ENCODE data around the gene ADCY3. TPM values are rescaled to one million over a fixed set of nuclear protein-coding genes. Genes with fewer than 3 reads are reported as not detected.

The ADCY3 gene
- total RNA-seq, 3 donors from 2014 or later (not counting 1 experiment from before 2014, with no cell fraction given): 5.4 to 9.2 (median 7.6) TPM

DNA sequence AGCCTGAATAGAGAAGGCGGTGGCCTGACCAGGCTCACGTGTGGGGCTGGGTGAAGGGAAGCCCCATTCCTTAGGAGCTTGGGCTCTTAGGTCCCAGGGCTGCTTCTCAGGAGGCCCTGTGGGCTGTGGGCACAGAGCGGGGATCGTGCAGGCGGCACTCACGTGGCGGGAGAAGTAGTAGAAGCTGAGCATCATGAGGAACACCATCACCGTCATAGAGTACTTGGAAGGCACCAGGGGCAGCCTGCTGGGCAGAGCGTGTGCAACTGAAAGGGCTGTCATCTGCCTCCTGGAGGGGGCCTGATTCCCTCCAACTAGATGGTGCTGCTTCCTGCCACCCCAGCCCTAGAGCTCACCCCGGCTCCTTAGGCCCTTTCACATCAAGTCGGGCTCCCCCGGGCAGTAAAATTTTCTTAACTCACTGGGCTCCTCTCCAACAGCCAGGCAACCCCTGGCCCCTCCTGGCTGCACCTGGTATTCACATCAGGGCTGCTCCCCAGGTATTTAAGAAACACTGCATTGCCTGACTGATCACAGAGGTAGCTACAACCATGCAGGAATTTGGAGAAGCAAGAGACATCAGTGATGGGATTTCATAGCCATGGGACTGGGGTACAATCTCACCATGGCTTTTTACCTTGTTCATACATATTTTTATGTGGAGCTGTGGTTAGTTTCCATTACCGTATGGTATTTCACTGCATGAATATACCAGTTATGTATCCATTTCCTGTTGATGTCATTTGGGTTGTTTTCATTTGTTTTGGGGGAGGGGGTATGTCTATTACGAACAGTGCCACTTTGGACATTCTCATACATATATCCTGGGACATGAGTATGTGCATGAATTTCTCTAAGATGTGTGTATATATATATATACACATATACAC, 93.9 kb downstream of the ADCY3 start:
- H3K27me3 Mint-ChIP-seq (ENCODE audit: low read depth in 2 of 2): no peaks in the 10 kb centered on the region
- peak in 1 of 3 donors; percentile 57 for ATAC-seq
- no peaks in the 10 kb centered on the region for H3K27me3 ChIP-seq (ENCODE audit: control insufficient read depth, insufficient read depth, low read length)
- H3K4me1 ChIP-seq (ENCODE audit: control insufficient read depth, insufficient read depth, low read length): peaks cover 15% of the 10 kb centered on the region
- H3K27ac ChIP-seq (ENCODE audit: low read length): no peak overlapping the region
- DNase-seq: peak; percentile 15 to 67
- no peaks in the 10 kb centered on the region for H3K9me3 Mint-ChIP-seq
- H3K4me1 Mint-ChIP-seq: peaks cover 24% of the 10 kb centered on the region in 2 donors
- H3K4me3 ChIP-seq (ENCODE audit: low read length): no peak overlapping the region
- peak overlapping the region; percentile 64 to 86 for H3K27ac Mint-ChIP-seq
- intact Hi-C loops (cut with micrococcal nuclease): loop anchor here (5.0 kb wide), 1 partner anchor 284 kb away; no protein-coding TSS in a partner anchor
- TF ChIP-seq, protein P1, sequence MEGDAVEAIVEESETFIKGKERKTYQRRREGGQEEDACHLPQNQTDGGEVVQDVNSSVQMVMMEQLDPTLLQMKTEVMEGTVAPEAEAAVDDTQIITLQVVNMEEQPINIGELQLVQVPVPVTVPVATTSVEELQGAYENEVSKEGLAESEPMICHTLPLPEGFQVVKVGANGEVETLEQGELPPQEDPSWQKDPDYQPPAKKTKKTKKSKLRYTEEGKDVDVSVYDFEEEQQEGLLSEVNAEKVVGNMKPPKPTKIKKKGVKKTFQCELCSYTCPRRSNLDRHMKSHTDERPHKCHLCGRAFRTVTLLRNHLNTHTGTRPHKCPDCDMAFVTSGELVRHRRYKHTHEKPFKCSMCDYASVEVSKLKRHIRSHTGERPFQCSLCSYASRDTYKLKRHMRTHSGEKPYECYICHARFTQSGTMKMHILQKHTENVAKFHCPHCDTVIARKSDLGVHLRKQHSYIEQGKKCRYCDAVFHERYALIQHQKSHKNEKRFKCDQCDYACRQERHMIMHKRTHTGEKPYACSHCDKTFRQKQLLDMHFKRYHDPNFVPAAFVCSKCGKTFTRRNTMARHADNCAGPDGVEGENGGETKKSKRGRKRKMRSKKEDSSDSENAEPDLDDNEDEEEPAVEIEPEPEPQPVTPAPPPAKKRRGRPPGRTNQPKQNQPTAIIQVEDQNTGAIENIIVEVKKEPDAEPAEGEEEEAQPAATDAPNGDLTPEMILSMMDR (IDR thresholded peaks at IDR 0.05): no peak
- no peaks in the 10 kb centered on the region for H3K36me3 Mint-ChIP-seq
- H3K36me3 ChIP-seq (ENCODE audit: control insufficient read depth, insufficient read depth, low read length): peaks cover 5% of the 10 kb centered on the region
- no peak overlapping the region for H3K4me3 Mint-ChIP-seq
- WGBS (ENCODE audit: insufficient coverage): 90% methylated on average over 13 of the region's 14 CpGs
- no peaks in the 10 kb centered on the region for H3K9me3 ChIP-seq (ENCODE audit: control insufficient read depth, insufficient read depth, low read length)

DNA sequence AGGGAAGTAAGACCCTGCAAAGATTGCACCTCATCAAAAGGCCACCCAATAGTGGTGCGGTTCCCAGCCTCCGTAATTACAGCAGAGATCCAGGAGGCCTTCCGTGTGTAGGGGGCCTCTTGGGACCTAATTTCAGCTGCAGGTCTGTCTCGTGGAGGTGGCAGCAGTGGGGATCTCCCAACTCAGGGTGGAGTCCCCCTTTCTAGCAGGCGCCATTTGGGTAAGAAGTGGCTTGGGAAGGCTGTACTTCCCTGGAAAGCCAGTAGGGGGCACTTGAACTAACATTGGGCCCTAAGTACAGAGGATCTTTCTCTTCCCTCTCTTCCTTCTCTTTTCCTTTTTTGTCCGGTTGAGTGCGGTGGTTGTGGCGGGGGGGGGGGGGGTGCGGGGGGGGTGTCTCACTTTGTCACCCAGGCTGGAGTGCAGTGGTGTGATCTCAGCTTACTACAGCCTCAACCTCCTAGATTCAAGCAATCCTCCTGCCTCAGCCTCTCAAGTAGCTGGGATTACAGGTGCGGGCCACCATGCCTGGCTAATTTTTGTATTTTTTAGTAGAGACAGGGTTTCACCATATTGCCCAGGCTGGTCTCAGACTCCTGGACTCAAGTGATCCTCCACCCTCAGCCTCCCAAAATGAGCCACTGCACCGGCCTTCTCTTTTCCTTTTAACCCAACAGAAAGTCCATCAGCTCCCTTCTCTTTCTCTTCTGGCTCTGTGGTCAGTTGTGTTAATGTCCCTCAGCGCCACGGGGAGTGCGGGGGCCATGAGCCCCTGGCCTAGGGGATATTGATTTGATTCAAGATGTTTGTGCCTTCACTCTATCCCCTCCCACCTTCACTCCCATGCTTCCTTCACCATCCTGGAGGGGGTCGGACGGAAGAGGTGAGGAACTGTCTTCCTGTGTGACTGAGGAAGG, 94.8 kb downstream of the ADCY3 start:
- WGBS (ENCODE audit: insufficient coverage): 96% methylated on average over 8 of the region's 16 CpGs
- TF ChIP-seq, protein P1 (IDR thresholded peaks at IDR 0.05): peak; percentile 23
- H3K9me3 Mint-ChIP-seq: no peaks in the 10 kb centered on the region
- peaks cover 24% of the 10 kb centered on the region in 2 donors for H3K4me1 Mint-ChIP-seq
- H3K36me3 Mint-ChIP-seq: no peaks in the 10 kb centered on the region
- Histone ChIP-seq H3K36me3 (ENCODE audit: control insufficient read depth, insufficient read depth, low read length) (peaks cover 12% of the 10 kb centered on the region), H3K4me1 (ENCODE audit: control insufficient read depth, insufficient read depth, low read length) (peaks cover 15% of the 10 kb centered on the region), H3K27ac (ENCODE audit: low read length) (no peak overlapping the region), H3K9me3 (ENCODE audit: control insufficient read depth, insufficient read depth, low read length) (no peaks in the 10 kb centered on the region), H3K4me3 (ENCODE audit: low read length) (no peak overlapping the region), H3K27me3 (ENCODE audit: control insufficient read depth, insufficient read depth, low read length) (no peaks in the 10 kb centered on the region)
- peak overlapping the region; percentile 64 to 86 for H3K27ac Mint-ChIP-seq
- H3K27me3 Mint-ChIP-seq (ENCODE audit: low read depth in 2 of 2): no peaks in the 10 kb centered on the region
- H3K4me3 Mint-ChIP-seq: no peak overlapping the region
- ATAC-seq (no peak), DNase-seq (peak; percentile 17 to 68)
- intact Hi-C loops (cut with micrococcal nuclease): loop anchor here (5.0 kb wide), 1 partner anchor 283 kb away; no protein-coding TSS in a partner anchor

DNA sequence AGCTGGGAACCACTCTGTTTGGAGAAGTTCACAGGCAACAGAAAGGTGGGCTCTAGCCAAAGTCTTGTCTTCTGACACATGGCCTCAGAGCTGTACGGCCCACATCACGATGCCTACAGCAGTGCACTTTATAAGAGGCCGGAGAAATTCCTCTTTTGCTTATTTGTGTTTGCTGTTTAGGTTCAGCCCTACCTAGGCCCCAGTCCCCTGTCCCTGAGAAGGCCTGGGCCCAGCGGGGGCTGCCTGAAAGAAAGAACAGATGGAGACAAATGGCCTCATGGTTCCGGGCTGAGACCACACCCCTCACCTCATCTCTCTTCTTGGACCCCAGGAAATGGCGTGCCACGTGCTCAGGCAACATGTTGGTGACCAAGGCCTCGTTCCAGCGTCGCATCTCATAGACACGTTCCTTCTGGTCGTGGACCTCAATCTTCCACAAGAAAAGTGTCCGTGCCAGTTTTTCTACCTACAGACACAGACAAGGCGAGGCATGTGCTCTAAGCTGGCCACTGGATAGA, 95.9 kb downstream of the ADCY3 start:
- Mint-ChIP-seq H3K4me3 (no peak overlapping the region), H3K27me3 (ENCODE audit: low read depth in 2 of 2) (no peaks in the 10 kb centered on the region), H3K27ac (no peak overlapping the region), H3K36me3 (no peaks in the 10 kb centered on the region), H3K4me1 (peaks cover 24% of the 10 kb centered on the region in 2 donors), H3K9me3 (no peaks in the 10 kb centered on the region)
- H3K4me1 ChIP-seq (ENCODE audit: control insufficient read depth, insufficient read depth, low read length): peaks cover 15% of the 10 kb centered on the region
- H3K4me3 ChIP-seq (ENCODE audit: low read length): no peak overlapping the region
- H3K9me3 ChIP-seq (ENCODE audit: control insufficient read depth, insufficient read depth, low read length): no peaks in the 10 kb centered on the region
- H3K36me3 ChIP-seq (ENCODE audit: control insufficient read depth, insufficient read depth, low read length): peaks cover 19% of the 10 kb centered on the region
- TF ChIP-seq, protein P1 (IDR thresholded peaks at IDR 0.05): no peak
- H3K27ac ChIP-seq (ENCODE audit: low read length): no peak overlapping the region
- intact Hi-C loops (cut with micrococcal nuclease): no loop called here
- ATAC-seq: no peak
- WGBS (ENCODE audit: insufficient coverage): 96% methylated on average over 14 of the region's 14 CpGs
- peak in 1 of 2 donors; percentile 13 for DNase-seq
- no peaks in the 10 kb centered on the region for H3K27me3 ChIP-seq (ENCODE audit: control insufficient read depth, insufficient read depth, low read length)
